ENCODE data around the gene ATP2B2. TPM values are rescaled to one million over a fixed set of nuclear protein-coding genes. Genes with fewer than 3 reads are reported as not detected.

Gene ATP2B2
- total RNA-seq, 3 donors from 2014 or later, result 0.09 to 0.70 (median 0.12) TPM

DNA sequence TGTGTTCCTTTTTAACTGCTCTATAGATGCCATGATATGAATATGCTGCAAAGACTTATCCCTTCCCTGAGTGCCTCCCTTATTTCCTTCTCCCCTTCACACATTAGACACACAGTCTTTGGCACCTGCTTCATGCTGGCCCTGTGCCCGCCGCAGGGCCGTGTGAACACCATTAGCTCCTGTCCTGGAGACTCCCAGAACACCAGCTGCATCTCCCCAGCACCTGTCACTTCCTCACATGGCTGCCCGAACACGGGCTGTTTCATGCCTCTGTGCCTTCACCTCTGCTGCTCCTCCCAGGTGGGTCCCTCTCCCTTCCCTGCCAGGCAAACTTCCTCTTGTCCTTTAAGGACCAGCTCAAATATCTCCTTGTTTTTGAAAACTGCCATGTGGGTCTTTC, 144.0 kb downstream of the ATP2B2 start:
- no peaks in the 10 kb centered on the region for H3K36me3 ChIP-seq (ENCODE audit: low read depth)
- H3K4me3 ChIP-seq, result no peak overlapping the region
- no peaks in the 10 kb centered on the region for H3K9me3 ChIP-seq
- DNase-seq, result no peak
- no peaks in the 10 kb centered on the region for H3K4me1 ChIP-seq (ENCODE audit: low read depth)
- peak; percentile 67 for ATAC-seq
- intact Hi-C loops (cut with DNase I, micrococcal nuclease), result no loop called here
- TF ChIP-seq, protein P1, sequence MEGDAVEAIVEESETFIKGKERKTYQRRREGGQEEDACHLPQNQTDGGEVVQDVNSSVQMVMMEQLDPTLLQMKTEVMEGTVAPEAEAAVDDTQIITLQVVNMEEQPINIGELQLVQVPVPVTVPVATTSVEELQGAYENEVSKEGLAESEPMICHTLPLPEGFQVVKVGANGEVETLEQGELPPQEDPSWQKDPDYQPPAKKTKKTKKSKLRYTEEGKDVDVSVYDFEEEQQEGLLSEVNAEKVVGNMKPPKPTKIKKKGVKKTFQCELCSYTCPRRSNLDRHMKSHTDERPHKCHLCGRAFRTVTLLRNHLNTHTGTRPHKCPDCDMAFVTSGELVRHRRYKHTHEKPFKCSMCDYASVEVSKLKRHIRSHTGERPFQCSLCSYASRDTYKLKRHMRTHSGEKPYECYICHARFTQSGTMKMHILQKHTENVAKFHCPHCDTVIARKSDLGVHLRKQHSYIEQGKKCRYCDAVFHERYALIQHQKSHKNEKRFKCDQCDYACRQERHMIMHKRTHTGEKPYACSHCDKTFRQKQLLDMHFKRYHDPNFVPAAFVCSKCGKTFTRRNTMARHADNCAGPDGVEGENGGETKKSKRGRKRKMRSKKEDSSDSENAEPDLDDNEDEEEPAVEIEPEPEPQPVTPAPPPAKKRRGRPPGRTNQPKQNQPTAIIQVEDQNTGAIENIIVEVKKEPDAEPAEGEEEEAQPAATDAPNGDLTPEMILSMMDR (IDR thresholded peaks at IDR 0.05), result no peak

DNA sequence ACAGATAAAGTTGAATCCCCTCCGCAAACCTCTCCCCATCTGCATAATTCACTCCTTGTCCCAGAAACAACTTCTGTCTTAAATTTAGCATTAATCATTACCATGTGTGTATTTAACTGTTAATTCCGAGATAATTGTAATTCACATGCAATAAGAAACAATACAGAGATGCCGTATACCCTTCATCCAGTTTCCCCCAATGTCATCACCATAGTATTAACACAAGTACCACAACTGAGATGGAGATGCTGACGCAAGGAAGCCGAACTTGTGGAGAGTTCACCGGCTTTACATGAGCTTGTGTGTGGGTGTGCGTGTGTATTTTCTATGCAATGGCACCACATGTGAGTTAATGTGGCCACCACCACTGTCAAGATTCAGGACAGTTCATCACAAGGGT, 144.9 kb downstream of the ATP2B2 start:
- no peak overlapping the region for H3K4me3 ChIP-seq
- TF ChIP-seq, protein P1 (IDR thresholded peaks at IDR 0.05), result no peak
- no peaks in the 10 kb centered on the region for H3K36me3 ChIP-seq (ENCODE audit: low read depth)
- intact Hi-C loops (cut with DNase I, micrococcal nuclease), result no loop called here
- no peaks in the 10 kb centered on the region for H3K4me1 ChIP-seq (ENCODE audit: low read depth)
- ATAC-seq (no peak), DNase-seq (no peak)
- H3K9me3 ChIP-seq, result no peaks in the 10 kb centered on the region

DNA sequence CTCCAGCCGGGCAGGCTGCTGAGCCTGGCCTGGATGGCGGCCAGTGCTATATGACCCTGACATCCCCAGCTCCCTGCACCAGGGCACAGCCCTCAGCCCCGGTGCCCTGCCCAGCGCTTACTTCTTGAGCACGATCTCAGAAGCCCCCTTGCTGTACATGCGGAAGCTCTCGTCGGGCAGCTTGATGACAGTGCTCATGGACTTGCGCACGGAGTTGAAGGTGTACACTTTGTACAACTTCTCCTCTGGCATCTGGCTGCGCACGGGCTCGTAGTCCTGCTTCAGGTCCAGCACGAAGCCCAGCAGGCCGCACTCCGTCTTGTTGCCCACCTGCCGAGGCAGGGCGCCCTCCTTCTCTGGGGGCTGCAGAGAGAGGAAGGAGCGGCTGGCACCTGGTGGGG, 145.6 kb downstream of the ATP2B2 start:
- no peak for DNase-seq
- no peaks in the 10 kb centered on the region for H3K36me3 ChIP-seq (ENCODE audit: low read depth)
- H3K9me3 ChIP-seq, result no peaks in the 10 kb centered on the region
- no peak for ATAC-seq
- intact Hi-C loops (cut with DNase I, micrococcal nuclease), result no loop called here
- no peaks in the 10 kb centered on the region for H3K4me1 ChIP-seq (ENCODE audit: low read depth)
- no peak overlapping the region for H3K4me3 ChIP-seq
- TF ChIP-seq, protein P1 (IDR thresholded peaks at IDR 0.05), result no peak

DNA sequence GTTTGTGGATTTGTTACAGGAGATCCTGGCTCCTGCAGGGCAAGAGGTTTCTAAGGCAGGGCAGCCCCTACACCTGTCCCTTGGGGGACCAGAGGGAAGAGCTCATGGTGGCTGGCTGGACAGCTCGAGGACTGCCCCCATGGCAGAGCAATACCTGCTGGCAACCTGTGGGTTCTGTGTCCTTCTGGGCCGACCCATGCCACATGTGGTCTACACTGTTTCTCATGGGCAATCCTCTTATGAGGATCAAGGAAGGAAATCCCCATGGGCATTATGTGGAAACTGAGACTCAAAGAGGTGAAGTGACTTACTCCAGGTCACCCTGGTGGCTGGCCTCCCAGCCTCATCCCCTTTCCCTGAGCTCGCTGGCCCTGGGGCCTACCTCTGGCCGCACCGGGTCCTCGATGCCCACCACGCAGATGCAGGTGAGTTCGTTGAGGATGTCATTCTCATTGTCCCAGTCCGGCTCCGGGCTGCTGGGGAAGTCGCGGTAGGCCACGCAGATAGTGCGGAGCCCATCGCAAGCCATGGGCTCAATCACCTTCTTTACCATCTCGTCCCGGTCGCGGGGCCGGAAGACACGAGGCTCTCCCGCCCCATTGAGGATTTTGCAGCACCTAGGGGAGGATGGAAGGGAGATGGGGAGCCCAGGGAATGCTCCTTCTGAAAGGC, 146.9 kb downstream of the ATP2B2 start:
- TF ChIP-seq, protein P1 (IDR thresholded peaks at IDR 0.05), result no peak
- DNase-seq (no peak), ATAC-seq (no peak)
- Histone ChIP-seq H3K4me3 (no peak overlapping the region), H3K9me3 (no peaks in the 10 kb centered on the region), H3K4me1 (ENCODE audit: low read depth) (no peaks in the 10 kb centered on the region), H3K36me3 (ENCODE audit: low read depth) (no peaks in the 10 kb centered on the region)
- intact Hi-C loops (cut with DNase I, micrococcal nuclease), result no loop called here

DNA sequence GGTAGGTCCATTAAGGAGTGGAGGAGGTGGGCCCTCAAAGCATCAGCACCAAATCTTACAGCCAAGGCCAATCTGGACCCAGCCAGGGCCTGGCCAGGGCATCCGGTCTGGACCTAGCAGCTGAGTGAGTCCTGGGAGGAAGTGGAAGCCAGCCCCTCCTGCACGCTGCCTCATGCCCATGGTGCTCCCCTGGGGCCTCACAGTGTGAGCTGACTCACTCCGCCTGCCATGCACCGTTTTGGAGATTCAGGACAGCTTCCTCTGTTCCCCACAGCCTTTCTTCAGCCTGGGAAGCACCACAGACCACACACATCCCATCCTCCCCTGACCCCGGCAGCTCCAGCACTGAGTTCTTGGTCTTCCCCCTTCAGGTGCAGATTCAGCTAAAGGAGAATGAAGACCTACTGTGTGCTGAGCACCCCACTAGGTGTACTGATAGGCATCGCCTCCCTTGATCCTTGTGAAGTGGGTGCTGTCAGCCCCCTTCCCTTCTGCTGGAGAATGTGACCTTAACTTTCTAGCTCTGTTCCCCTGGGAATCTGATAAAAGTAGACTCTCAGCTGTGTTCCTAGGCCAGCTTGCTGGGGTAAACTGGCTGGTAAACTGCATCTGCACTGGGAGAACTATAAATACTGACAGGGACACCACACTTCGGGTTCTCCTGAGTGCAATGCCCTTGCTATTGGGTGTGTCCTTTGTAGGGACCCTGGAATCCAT, 147.6 kb downstream of the ATP2B2 start:
- ATAC-seq (peak; percentile 32), DNase-seq (no peak)
- Histone ChIP-seq H3K9me3 (no peaks in the 10 kb centered on the region), H3K4me3 (no peak overlapping the region), H3K36me3 (ENCODE audit: low read depth) (no peaks in the 10 kb centered on the region), H3K4me1 (ENCODE audit: low read depth) (no peaks in the 10 kb centered on the region)
- TF ChIP-seq, protein P1 (IDR thresholded peaks at IDR 0.05), result no peak
- intact Hi-C loops (cut with DNase I, micrococcal nuclease), result no loop called here
